Dermis blood vessel endothelial cell (primary cell): ENCODE results near the gene RTN4R. TPM values are rescaled to one million over a fixed set of nuclear protein-coding genes. Genes with fewer than 3 reads are reported as not detected.

Experiments used
- DNase-seq: peaks from one replicate; pipeline ENCODE4 v3.0.0; 2010
- total RNA-seq: library from RNA; depleted of rRNA; stranded (reverse); fragments of >200 nt; gene quantifications from 2 replicates; pipeline ENCODE4 v1.2.3, GENCODE V29; 2014

Gene RTN4R
- total RNA-seq, 1 donor from 2014 or later, result 0.68 TPM

- no peak for DNase-seq
Measured at GRCh38 chr22:20257212-20258020, 10.7 kb downstream of the RTN4R start.

GRCh38 chr22:20256551-20257211, 11.4 kb downstream of the RTN4R start:
- DNase-seq, result no peak

GRCh38 chr22:20256027-20256426, 12.1 kb downstream of the RTN4R start:
- no peak for DNase-seq

- DNase-seq, result no peak
Measured at GRCh38 chr22:20254975-20255946, 12.9 kb downstream of the RTN4R start.

GRCh38 chr22:20253161-20253560, 15.0 kb downstream of the RTN4R start:
- DNase-seq, result no peak

GRCh38 chr22:20251981-20252380, 16.1 kb downstream of the RTN4R start:
- DNase-seq, result no peak

- no peak for DNase-seq
Measured at GRCh38 chr22:20251491-20251890, 16.6 kb downstream of the RTN4R start.

GRCh38 chr22:20249797-20250354, 18.2 kb downstream of the RTN4R start:
- peak; percentile 50 for DNase-seq

GRCh38 chr22:20248461-20248978, 19.6 kb downstream of the RTN4R start:
- DNase-seq, result no peak

GRCh38 chr22:20247608-20248171, 20.4 kb downstream of the RTN4R start:
- DNase-seq, result no peak

- DNase-seq, result no peak
Measured at GRCh38 chr22:20247010-20247505, 21.1 kb downstream of the RTN4R start.

- DNase-seq, result no peak
Measured at GRCh38 chr22:20246368-20247009, 21.6 kb downstream of the RTN4R start.

- no peak for DNase-seq
Measured at GRCh38 chr22:20245577-20246367, 22.3 kb downstream of the RTN4R start.

GRCh38 chr22:20244691-20245576, 23.2 kb downstream of the RTN4R start:
- DNase-seq, result no peak

- no peak for DNase-seq
Measured at GRCh38 chr22:20244250-20244648, 23.9 kb downstream of the RTN4R start.

GRCh38 chr22:20243537-20244249, 24.4 kb downstream of the RTN4R start:
- peak; percentile 64 for DNase-seq

- DNase-seq, result no peak
Measured at GRCh38 chr22:20243176-20243536, 25.0 kb downstream of the RTN4R start.

GRCh38 chr22:20242393-20243175, 25.5 kb downstream of the RTN4R start:
- no peak for DNase-seq
